ENCODE data around the gene HS6ST3.

The HS6ST3 gene

DNA sequence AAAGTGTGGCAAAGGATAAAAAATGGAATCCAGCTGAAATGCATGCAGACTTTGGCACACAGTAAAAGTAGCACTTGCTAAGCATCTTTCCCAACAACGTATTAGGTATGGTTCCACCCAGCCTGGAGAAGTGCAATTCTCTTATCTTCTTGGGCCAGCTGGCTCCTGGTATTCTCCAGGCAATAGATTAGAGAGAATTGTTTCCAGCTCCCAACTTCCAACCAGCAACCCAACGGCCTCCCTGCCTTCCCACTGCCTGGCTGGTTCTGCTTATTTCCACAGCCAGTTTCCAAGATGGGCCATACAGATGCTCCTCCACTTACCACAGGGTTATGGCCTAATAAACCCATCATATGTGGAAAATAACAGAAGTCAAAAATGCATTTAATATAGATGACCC lies 771.0 kb downstream of the HS6ST3 start:
- H3K36me3 ChIP-seq (ENCODE audit: low read depth), result no peaks in the 10 kb centered on the region
- H3K27ac ChIP-seq (ENCODE audit: poor library complexity, severe bottlenecking), result no peak overlapping the region
- no peaks in the 10 kb centered on the region for H3K9me3 ChIP-seq (ENCODE audit: severe bottlenecking)
- ATAC-seq (ENCODE audit: low read depth), result no peak
- DNase-seq (ENCODE audit: low spot score), result no peak
- H3K4me3 ChIP-seq (ENCODE audit: severe bottlenecking), result no peak overlapping the region
- no peaks in the 10 kb centered on the region for H3K4me1 ChIP-seq (ENCODE audit: insufficient read depth, poor library complexity, severe bottlenecking)
- H3K27me3 ChIP-seq (ENCODE audit: insufficient read depth, poor library complexity, severe bottlenecking), result no peaks in the 10 kb centered on the region
- no peak for TF ChIP-seq CTCF (IDR thresholded peaks at IDR 0.05; ENCODE audit: poor library complexity, severe bottlenecking)

DNA sequence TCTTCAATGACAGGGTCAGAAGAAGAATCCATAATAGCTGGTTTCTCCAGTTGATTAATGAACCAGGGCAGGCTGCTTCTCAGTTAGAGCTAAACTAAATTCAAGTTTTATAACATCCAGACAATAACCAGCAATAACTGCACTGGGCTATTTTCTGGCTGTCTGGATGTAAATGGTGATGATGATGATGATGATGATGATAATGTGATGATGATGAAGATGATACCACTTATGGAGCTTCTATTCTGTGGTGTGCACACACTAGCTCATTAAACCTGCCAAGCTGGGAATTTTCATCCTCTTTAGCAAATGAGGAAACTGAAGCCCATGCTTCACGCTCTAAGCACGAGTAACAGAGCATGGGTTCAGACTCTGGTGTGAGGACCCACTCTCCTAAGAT lies 772.2 kb downstream of the HS6ST3 start:
- DNase-seq (ENCODE audit: low spot score) (no peak), ATAC-seq (ENCODE audit: low read depth) (no peak)
- Histone ChIP-seq H3K4me3 (ENCODE audit: severe bottlenecking) (no peak overlapping the region), H3K9me3 (ENCODE audit: severe bottlenecking) (no peaks in the 10 kb centered on the region), H3K36me3 (ENCODE audit: low read depth) (no peaks in the 10 kb centered on the region), H3K27me3 (ENCODE audit: insufficient read depth, poor library complexity, severe bottlenecking) (no peaks in the 10 kb centered on the region), H3K4me1 (ENCODE audit: insufficient read depth, poor library complexity, severe bottlenecking) (no peaks in the 10 kb centered on the region), H3K27ac (ENCODE audit: poor library complexity, severe bottlenecking) (no peak overlapping the region)
- TF ChIP-seq CTCF (IDR thresholded peaks at IDR 0.05; ENCODE audit: poor library complexity, severe bottlenecking), result no peak

- Histone ChIP-seq H3K4me3 (ENCODE audit: severe bottlenecking) (no peak overlapping the region), H3K4me1 (ENCODE audit: insufficient read depth, poor library complexity, severe bottlenecking) (no peaks in the 10 kb centered on the region), H3K36me3 (ENCODE audit: low read depth) (no peaks in the 10 kb centered on the region), H3K27ac (ENCODE audit: poor library complexity, severe bottlenecking) (no peak overlapping the region), H3K27me3 (ENCODE audit: insufficient read depth, poor library complexity, severe bottlenecking) (no peaks in the 10 kb centered on the region), H3K9me3 (ENCODE audit: severe bottlenecking) (no peaks in the 10 kb centered on the region)
- no peak for TF ChIP-seq CTCF (IDR thresholded peaks at IDR 0.05; ENCODE audit: poor library complexity, severe bottlenecking)
- ATAC-seq (ENCODE audit: low read depth) (no peak), DNase-seq (ENCODE audit: low spot score) (no peak)
Observed at GRCh38 chr13:96862999-96863398, 773.1 kb downstream of the HS6ST3 start.

- Histone ChIP-seq H3K27ac (ENCODE audit: poor library complexity, severe bottlenecking) (no peak overlapping the region), H3K4me3 (ENCODE audit: severe bottlenecking) (no peak overlapping the region), H3K4me1 (ENCODE audit: insufficient read depth, poor library complexity, severe bottlenecking) (no peaks in the 10 kb centered on the region), H3K27me3 (ENCODE audit: insufficient read depth, poor library complexity, severe bottlenecking) (no peaks in the 10 kb centered on the region), H3K9me3 (ENCODE audit: severe bottlenecking) (no peaks in the 10 kb centered on the region), H3K36me3 (ENCODE audit: low read depth) (no peaks in the 10 kb centered on the region)
- no peak for TF ChIP-seq CTCF (IDR thresholded peaks at IDR 0.05; ENCODE audit: poor library complexity, severe bottlenecking)
- no peak for DNase-seq (ENCODE audit: low spot score)
- ATAC-seq (ENCODE audit: low read depth), result no peak
Observed at GRCh38 chr13:96871469-96871868, 781.6 kb downstream of the HS6ST3 start.

GRCh38 chr13:96880419-96880818 lies 790.5 kb downstream of the HS6ST3 start:
- TF ChIP-seq CTCF (IDR thresholded peaks at IDR 0.05; ENCODE audit: poor library complexity, severe bottlenecking), result no peak
- H3K27ac ChIP-seq (ENCODE audit: poor library complexity, severe bottlenecking), result no peak overlapping the region
- DNase-seq (ENCODE audit: low spot score), result no peak
- H3K36me3 ChIP-seq (ENCODE audit: low read depth), result no peaks in the 10 kb centered on the region
- no peaks in the 10 kb centered on the region for H3K27me3 ChIP-seq (ENCODE audit: insufficient read depth, poor library complexity, severe bottlenecking)
- H3K4me3 ChIP-seq (ENCODE audit: severe bottlenecking), result no peak overlapping the region
- no peaks in the 10 kb centered on the region for H3K9me3 ChIP-seq (ENCODE audit: severe bottlenecking)
- no peaks in the 10 kb centered on the region for H3K4me1 ChIP-seq (ENCODE audit: insufficient read depth, poor library complexity, severe bottlenecking)
- ATAC-seq (ENCODE audit: low read depth), result no peak
